ENCODE data around the gene PCBD2. TPM values are rescaled to one million over a fixed set of nuclear protein-coding genes. Genes with fewer than 3 reads are reported as not detected.

The PCBD2 gene
- total and polyA plus RNA-seq, 2 experiments from 2014 or later: 8.7 to 16.0 TPM

DNA sequence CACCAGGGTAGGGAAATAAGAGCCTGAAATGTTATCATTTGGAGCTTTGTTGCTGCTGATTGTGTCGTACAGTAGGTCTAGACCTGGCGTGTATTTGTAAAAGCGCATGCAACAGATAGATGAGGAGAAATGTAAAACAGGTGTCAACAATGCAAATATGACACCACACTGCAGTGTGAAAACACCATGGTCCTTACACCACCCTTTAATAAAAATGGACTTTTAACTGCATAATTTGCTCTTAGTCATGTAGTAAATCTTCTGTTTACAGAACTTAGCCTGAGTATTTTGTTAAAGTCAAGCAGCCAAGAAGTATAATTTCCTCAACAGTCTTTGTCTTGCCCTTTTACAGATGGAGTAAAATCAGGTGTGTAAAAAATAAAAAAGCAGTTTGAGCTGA, 13.9 kb downstream of the PCBD2 start:
- H3F3A ChIP-seq (replicated peaks; ENCODE audit: low read depth): no peaks in the 10 kb centered on the region; the same call in 1 of the 2 replicates
- H3K4me1 Mint-ChIP-seq: peaks cover 4% of the 10 kb centered on the region; the same call in 1 of the 3 replicates
- peaks cover 18% of the 10 kb centered on the region for H3K79me2 ChIP-seq (replicated peaks; ENCODE audit: insufficient read depth)
- H3K9me2 ChIP-seq (ENCODE audit: insufficient read depth): no peaks in the 10 kb centered on the region
- H3K9me3 Mint-ChIP-seq: no peaks in the 10 kb centered on the region
- H3K27me3 Mint-ChIP-seq (ENCODE audit: insufficient read depth, low read depth, poor library complexity): peaks cover 3% of the 10 kb centered on the region
- no peak overlapping the region for H3K4me2 ChIP-seq
- DNase-seq (ENCODE audit: low spot score): no peak
- peaks cover 4% of the 10 kb centered on the region; the same call in 1 of the 2 replicates for H3K36me3 ChIP-seq (ENCODE audit: insufficient read depth)
- H3K36me3 Mint-ChIP-seq (ENCODE audit: low read depth): peaks cover 22% of the 10 kb centered on the region
- no peak for TF ChIP-seq NANOG (IDR thresholded peaks at IDR 0.05; ENCODE audit: borderline replicate concordance)
- TF ChIP-seq, protein P1, sequence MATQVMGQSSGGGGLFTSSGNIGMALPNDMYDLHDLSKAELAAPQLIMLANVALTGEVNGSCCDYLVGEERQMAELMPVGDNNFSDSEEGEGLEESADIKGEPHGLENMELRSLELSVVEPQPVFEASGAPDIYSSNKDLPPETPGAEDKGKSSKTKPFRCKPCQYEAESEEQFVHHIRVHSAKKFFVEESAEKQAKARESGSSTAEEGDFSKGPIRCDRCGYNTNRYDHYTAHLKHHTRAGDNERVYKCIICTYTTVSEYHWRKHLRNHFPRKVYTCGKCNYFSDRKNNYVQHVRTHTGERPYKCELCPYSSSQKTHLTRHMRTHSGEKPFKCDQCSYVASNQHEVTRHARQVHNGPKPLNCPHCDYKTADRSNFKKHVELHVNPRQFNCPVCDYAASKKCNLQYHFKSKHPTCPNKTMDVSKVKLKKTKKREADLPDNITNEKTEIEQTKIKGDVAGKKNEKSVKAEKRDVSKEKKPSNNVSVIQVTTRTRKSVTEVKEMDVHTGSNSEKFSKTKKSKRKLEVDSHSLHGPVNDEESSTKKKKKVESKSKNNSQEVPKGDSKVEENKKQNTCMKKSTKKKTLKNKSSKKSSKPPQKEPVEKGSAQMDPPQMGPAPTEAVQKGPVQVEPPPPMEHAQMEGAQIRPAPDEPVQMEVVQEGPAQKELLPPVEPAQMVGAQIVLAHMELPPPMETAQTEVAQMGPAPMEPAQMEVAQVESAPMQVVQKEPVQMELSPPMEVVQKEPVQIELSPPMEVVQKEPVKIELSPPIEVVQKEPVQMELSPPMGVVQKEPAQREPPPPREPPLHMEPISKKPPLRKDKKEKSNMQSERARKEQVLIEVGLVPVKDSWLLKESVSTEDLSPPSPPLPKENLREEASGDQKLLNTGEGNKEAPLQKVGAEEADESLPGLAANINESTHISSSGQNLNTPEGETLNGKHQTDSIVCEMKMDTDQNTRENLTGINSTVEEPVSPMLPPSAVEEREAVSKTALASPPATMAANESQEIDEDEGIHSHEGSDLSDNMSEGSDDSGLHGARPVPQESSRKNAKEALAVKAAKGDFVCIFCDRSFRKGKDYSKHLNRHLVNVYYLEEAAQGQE (IDR thresholded peaks at IDR 0.05; ENCODE audit: unreplicated experiment): no peak
- no peak for TF ChIP-seq ZNF114 (CRISPR knock-in tag; IDR thresholded peaks at IDR 0.05)
- TF ChIP-seq, protein P2, sequence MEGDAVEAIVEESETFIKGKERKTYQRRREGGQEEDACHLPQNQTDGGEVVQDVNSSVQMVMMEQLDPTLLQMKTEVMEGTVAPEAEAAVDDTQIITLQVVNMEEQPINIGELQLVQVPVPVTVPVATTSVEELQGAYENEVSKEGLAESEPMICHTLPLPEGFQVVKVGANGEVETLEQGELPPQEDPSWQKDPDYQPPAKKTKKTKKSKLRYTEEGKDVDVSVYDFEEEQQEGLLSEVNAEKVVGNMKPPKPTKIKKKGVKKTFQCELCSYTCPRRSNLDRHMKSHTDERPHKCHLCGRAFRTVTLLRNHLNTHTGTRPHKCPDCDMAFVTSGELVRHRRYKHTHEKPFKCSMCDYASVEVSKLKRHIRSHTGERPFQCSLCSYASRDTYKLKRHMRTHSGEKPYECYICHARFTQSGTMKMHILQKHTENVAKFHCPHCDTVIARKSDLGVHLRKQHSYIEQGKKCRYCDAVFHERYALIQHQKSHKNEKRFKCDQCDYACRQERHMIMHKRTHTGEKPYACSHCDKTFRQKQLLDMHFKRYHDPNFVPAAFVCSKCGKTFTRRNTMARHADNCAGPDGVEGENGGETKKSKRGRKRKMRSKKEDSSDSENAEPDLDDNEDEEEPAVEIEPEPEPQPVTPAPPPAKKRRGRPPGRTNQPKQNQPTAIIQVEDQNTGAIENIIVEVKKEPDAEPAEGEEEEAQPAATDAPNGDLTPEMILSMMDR (conservative IDR thresholded peaks at IDR 0.05; ENCODE audit: low read depth in 2 of 2): no peak
- no peak for TF ChIP-seq ZNF331 (CRISPR knock-in tag; IDR thresholded peaks at IDR 0.05; ENCODE audit: low read depth)
- TF ChIP-seq CREB1 (CRISPR knock-in tag; IDR thresholded peaks at IDR 0.05; ENCODE audit: low read depth): no peak
- no peak for TF ChIP-seq STAT1 (IDR thresholded peaks at IDR 0.05; ENCODE audit: unreplicated experiment)
- no peaks in the 10 kb centered on the region for H3K27me3 ChIP-seq (ENCODE audit: insufficient read depth)
- no peak for ATAC-seq
- H3K27ac ChIP-seq (ENCODE audit: low read depth): no peak overlapping the region
- no peaks in the 10 kb centered on the region; the same call in 1 of the 2 replicates for H3K4me1 ChIP-seq (ENCODE audit: insufficient read depth)
- no peak overlapping the region for H3K27ac Mint-ChIP-seq
- no peak overlapping the region for H2AFZ ChIP-seq
- H4K20me1 ChIP-seq (replicated peaks; ENCODE audit: insufficient read depth): peaks cover 13% of the 10 kb centered on the region
- no peak overlapping the region for H3K4me3 Mint-ChIP-seq
- H3K4me3 ChIP-seq: no peak overlapping the region

DNA sequence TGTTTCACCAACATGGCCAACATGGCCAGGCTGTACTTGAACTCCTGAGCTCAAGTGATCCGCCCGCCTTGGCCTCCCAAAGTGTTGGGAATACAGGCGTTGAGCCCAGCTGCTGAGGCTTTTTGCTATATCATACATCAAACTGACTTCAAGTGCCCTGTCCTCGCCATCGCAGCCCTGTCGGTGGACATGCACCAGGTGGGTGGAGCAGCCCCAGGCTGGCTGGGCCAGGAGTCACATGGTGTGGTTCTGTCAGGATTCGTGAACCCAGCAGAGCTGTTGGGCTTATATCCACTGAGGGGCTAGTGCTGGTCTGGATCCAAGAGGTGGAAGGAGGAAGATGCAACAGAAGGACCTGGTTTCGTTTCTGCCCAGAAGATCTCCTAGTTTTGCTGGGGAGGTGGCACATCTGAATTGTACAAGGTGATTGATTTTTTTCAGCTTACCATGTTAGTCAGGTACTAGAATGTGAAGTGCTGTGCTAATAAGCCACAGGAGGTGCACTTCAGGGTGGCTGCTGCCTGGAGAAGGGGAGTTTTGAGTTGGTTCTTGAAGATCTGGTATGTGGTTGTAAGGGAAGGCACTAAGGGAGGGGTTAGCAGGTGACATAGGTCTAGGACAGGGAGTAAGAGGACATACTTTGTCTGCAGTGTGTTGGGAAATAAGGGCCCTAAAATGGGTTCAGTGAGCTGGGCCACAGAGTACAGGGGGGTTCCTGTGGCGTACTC, 16.1 kb downstream of the PCBD2 start:
- Histone ChIP-seq H4K20me1 (replicated peaks; ENCODE audit: insufficient read depth) (peaks cover 13% of the 10 kb centered on the region), H3K9me2 (ENCODE audit: insufficient read depth) (no peaks in the 10 kb centered on the region), H3K4me2 (no peak overlapping the region), H3K79me2 (replicated peaks; ENCODE audit: insufficient read depth) (peaks cover 18% of the 10 kb centered on the region), H3K4me1 (ENCODE audit: insufficient read depth) (no peaks in the 10 kb centered on the region; the same call in 1 of the 2 replicates), H3K27ac (ENCODE audit: low read depth) (no peak overlapping the region), H3K4me3 (no peak overlapping the region), H3F3A (replicated peaks; ENCODE audit: low read depth) (no peaks in the 10 kb centered on the region; the same call in 1 of the 2 replicates), H2AFZ (no peak overlapping the region), H3K27me3 (ENCODE audit: insufficient read depth) (no peaks in the 10 kb centered on the region), H3K36me3 (ENCODE audit: insufficient read depth) (peaks cover 4% of the 10 kb centered on the region; the same call in 1 of the 2 replicates)
- peaks cover 16% of the 10 kb centered on the region for H3K36me3 Mint-ChIP-seq (ENCODE audit: low read depth)
- no peak overlapping the region for H3K27ac Mint-ChIP-seq
- no peaks in the 10 kb centered on the region for H3K9me3 Mint-ChIP-seq
- peaks cover 3% of the 10 kb centered on the region for H3K27me3 Mint-ChIP-seq (ENCODE audit: insufficient read depth, low read depth, poor library complexity)
- H3K4me1 Mint-ChIP-seq: peaks cover 4% of the 10 kb centered on the region; the same call in 1 of the 3 replicates
- no peak overlapping the region for H3K4me3 Mint-ChIP-seq
- no peak for ATAC-seq
- DNase-seq (ENCODE audit: low spot score): no peak
- no peak for TF ChIP-seq NANOG (IDR thresholded peaks at IDR 0.05; ENCODE audit: borderline replicate concordance)
- TF ChIP-seq, protein P3, sequence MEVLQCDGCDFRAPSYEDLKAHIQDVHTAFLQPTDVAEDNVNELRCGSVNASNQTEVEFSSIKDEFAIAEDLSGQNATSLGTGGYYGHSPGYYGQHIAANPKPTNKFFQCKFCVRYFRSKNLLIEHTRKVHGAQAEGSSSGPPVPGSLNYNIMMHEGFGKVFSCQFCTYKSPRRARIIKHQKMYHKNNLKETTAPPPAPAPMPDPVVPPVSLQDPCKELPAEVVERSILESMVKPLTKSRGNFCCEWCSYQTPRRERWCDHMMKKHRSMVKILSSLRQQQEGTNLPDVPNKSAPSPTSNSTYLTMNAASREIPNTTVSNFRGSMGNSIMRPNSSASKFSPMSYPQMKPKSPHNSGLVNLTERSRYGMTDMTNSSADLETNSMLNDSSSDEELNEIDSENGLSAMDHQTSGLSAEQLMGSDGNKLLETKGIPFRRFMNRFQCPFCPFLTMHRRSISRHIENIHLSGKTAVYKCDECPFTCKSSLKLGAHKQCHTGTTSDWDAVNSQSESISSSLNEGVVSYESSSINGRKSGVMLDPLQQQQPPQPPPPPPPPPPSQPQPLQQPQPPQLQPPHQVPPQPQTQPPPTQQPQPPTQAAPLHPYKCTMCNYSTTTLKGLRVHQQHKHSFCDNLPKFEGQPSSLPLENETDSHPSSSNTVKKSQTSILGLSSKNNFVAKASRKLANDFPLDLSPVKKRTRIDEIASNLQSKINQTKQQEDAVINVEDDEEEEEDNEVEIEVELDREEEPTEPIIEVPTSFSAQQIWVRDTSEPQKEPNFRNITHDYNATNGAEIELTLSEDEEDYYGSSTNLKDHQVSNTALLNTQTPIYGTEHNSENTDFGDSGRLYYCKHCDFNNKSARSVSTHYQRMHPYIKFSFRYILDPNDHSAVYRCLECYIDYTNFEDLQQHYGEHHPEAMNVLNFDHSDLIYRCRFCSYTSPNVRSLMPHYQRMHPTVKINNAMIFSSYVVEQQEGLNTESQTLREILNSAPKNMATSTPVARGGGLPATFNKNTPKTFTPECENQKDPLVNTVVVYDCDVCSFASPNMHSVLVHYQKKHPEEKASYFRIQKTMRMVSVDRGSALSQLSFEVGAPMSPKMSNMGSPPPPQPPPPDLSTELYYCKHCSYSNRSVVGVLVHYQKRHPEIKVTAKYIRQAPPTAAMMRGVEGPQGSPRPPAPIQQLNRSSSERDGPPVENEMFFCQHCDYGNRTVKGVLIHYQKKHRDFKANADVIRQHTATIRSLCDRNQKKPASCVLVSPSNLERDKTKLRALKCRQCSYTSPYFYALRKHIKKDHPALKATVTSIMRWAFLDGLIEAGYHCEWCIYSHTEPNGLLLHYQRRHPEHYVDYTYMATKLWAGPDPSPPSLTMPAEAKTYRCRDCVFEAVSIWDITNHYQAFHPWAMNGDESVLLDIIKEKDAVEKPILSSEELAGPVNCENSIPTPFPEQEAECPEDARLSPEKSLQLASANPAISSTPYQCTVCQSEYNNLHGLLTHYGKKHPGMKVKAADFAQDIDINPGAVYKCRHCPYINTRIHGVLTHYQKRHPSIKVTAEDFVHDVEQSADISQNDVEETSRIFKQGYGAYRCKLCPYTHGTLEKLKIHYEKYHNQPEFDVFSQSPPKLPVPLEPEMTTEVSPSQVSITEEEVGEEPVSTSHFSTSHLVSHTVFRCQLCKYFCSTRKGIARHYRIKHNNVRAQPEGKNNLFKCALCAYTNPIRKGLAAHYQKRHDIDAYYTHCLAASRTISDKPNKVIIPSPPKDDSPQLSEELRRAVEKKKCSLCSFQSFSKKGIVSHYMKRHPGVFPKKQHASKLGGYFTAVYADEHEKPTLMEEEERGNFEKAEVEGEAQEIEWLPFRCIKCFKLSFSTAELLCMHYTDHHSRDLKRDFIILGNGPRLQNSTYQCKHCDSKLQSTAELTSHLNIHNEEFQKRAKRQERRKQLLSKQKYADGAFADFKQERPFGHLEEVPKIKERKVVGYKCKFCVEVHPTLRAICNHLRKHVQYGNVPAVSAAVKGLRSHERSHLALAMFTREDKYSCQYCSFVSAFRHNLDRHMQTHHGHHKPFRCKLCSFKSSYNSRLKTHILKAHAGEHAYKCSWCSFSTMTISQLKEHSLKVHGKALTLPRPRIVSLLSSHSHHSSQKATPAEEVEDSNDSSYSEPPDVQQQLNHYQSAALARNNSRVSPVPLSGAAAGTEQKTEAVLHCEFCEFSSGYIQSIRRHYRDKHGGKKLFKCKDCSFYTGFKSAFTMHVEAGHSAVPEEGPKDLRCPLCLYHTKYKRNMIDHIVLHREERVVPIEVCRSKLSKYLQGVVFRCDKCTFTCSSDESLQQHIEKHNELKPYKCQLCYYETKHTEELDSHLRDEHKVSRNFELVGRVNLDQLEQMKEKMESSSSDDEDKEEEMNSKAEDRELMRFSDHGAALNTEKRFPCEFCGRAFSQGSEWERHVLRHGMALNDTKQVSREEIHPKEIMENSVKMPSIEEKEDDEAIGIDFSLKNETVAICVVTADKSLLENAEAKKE (CRISPR knock-in tag; IDR thresholded peaks at IDR 0.05): no peak
- TF ChIP-seq ZNF114 (CRISPR knock-in tag; IDR thresholded peaks at IDR 0.05): no peak
- TF ChIP-seq EZH2 (IDR thresholded peaks at IDR 0.05; ENCODE audit: low read depth, unreplicated experiment): no peak

Measured in GM23338 (cell line).